GM12878 (cell line): ENCODE measurements around the gene MIF. TPM values are rescaled to one million over a fixed set of nuclear protein-coding genes. Genes with fewer than 3 reads are reported as not detected.

Source experiments
- ATAC-seq: fragments of 200-7000 bp; cut with Tn5 transposase; 3 replicates; pipeline ENCODE4 v1.9.1; 2020; ENCODE audit warnings: mild to moderate bottlenecking, moderate library complexity
- BruUV-seq: library from RNA; stranded (reverse); fragments of 400-500 nt; replicated peaks from 2 replicates; lab custom pipeline; 2021; lab: Mats Ljungman, UMichigan
- CTCF ChIA-PET: fragments of 300-600 bp; sonication (Branson Sonifier 250); formaldehyde crosslinking; extraction: SDS; loops from one replicate; lab custom pipeline; 2021; ENCODE audit warnings: inconsistent platforms; lab: Yijun Ruan, JAX
- POLR2A ChIA-PET: fragments of 350-600 bp; formaldehyde crosslinking; extraction: SDS; loops from one replicate; lab custom pipeline; 2021; ENCODE audit warnings: inconsistent platforms; lab: Charles Lee
- RAD21 ChIA-PET: fragments of 300-600 bp; sonication (Branson Sonifier 250); formaldehyde crosslinking; loops from one replicate; lab custom pipeline; 2023; ENCODE audit warnings: antibody characterized with exemption; ENCODE audit not compliant: unreplicated experiment; lab: Charles Lee
- SMC1A ChIA-PET: fragments of 300-600 bp; sonication (Branson Sonifier 250); formaldehyde crosslinking; loops from one replicate; lab custom pipeline; 2023; ENCODE audit not compliant: unreplicated experiment, uncharacterized antibody; lab: Charles Lee
- DNase-seq: peaks from one replicate; pipeline ENCODE4 v3.0.0-alpha.2; 2011; ENCODE audit warnings: low read depth, low spot score
- FAIRE-seq: peaks from 3 replicates; lab custom pipeline; 2011; peaks lifted over from hg19 to GRCh38; lab: Jason Lieb, UNC
- H2AFZ ChIP-seq: 2 replicates; pipeline ENCODE4 v1.6.0; 2011; ENCODE audit warnings: low read depth, low read length, control low read depth; ENCODE audit not compliant: control insufficient read depth
- H3K27ac ChIP-seq: 2 replicates; pipeline ENCODE4 v1.5.1; 2011; ENCODE audit warnings: control low read depth; ENCODE audit not compliant: control insufficient read depth, insufficient read depth
- H3K27me3 ChIP-seq, 2 experiments: replicated peaks in 1 of 2; 2 replicates each; pipeline versions ENCODE4 v1.6.0 to v1.6.1; 2011; ENCODE audit warnings: low read length in 1 of 2; ENCODE audit not compliant: control insufficient read depth in 2 of 2, insufficient read depth in 2 of 2
- H3K36me3 ChIP-seq, 2 experiments: 2 replicates each; pipeline ENCODE4 v1.5.1; 2011; ENCODE audit warnings: low read length in 1 of 2; ENCODE audit not compliant: control insufficient read depth in 2 of 2, insufficient read depth in 2 of 2
- H3K4me1 ChIP-seq: 2 replicates; pipeline ENCODE4 v1.6.1; 2011; ENCODE audit warnings: mild to moderate bottlenecking, low read length, moderate library complexity, mixed read lengths; ENCODE audit not compliant: control insufficient read depth, insufficient read depth
- H3K4me2 ChIP-seq: 2 replicates; pipeline ENCODE4 v1.6.0; 2011; ENCODE audit warnings: control low read depth; ENCODE audit not compliant: control insufficient read depth, insufficient read depth
- H3K4me3 ChIP-seq: fragments of 200-600 bp; sonication (generic); 2 replicates; pipeline ENCODE4 v1.5.1; 2016
- H3K79me2 ChIP-seq: 2 replicates; pipeline ENCODE4 v1.6.0; 2011; ENCODE audit warnings: low read length; ENCODE audit not compliant: control insufficient read depth, insufficient read depth
- H3K9ac ChIP-seq: 2 replicates; pipeline ENCODE4 v1.8.0; 2011; ENCODE audit warnings: low read length, control low read depth, mixed read lengths; ENCODE audit not compliant: control insufficient read depth, insufficient read depth
- H3K9me3 ChIP-seq: replicated peaks from 3 replicates; pipeline ENCODE4 v1.5.1; 2011; ENCODE audit warnings: mild to moderate bottlenecking, low read length; ENCODE audit not compliant: control insufficient read depth, insufficient read depth
- H4K20me1 ChIP-seq: 2 replicates; pipeline ENCODE4 v1.6.0; 2011; ENCODE audit not compliant: control insufficient read depth, insufficient read depth
- BMI1 ChIP-seq: fragments of 450-650 bp; IDR thresholded peaks from 2 replicates; pipeline ENCODE4 v1.6.1; 2016; ENCODE audit warnings: mild to moderate bottlenecking, moderate library complexity, borderline replicate concordance
- IRF4 ChIP-seq: IDR thresholded peaks from 2 replicates; pipeline ENCODE4 v1.6.1; 2011; ENCODE audit warnings: low read depth, low read length
- MEF2B ChIP-seq: fragments of 450-650 bp; IDR thresholded peaks from 2 replicates; pipeline ENCODE4 v1.6.1; 2018; ENCODE audit warnings: mild to moderate bottlenecking, moderate library complexity; ENCODE audit not compliant: partially characterized antibody, poor library complexity, severe bottlenecking
- POLR2A ChIP-seq: IDR thresholded peaks from 2 replicates; pipeline ENCODE4 v1.6.1; 2011; ENCODE audit warnings: low read depth, mild to moderate bottlenecking, low read length
- POLR2AphosphoS5 ChIP-seq: IDR thresholded peaks from 2 replicates; pipeline ENCODE4 v1.6.1; 2011; ENCODE audit warnings: mild to moderate bottlenecking, low read length, inconsistent platforms
- WGBS: methylation state at CpG from one replicate; pipeline ENCODE4 v1.1.6; 2016; ENCODE audit warnings: low lambda C conversion rate; ENCODE audit not compliant: insufficient replicate concordance, insufficient coverage; ENCODE audit errors: missing lambda C conversion rate; 5-methylcytosine and 5-hydroxymethylcytosine counted together
- in situ Hi-C: fragments of 300-500 bp; cut with MboI; formaldehyde crosslinking; loops from 9 replicates; pipeline ENCODE4 v1.14.3; 2018; ENCODE audit warnings: mixed read lengths
- intact Hi-C: fragments of 100-400 bp; cut with micrococcal nuclease; formaldehyde crosslinking; loops from one replicate; pipeline ENCODE4 v1.14.2; 2022; ENCODE audit not compliant: unreplicated experiment
- polyA plus RNA-seq, 11 experiments: library from polyadenylated mRNA; depleted of rRNA in 4 of 11; unstranded in 6 of 11; stranded (reverse) in 5 of 11; fragments of >200 nt; fragmentation: Nextera tagmentation in 4 of 11; fragmentation: Illumina TruSeq in 1 of 11; extraction: Ambion mirVana in 4 of 11; extraction: Trizol in 1 of 11; gene quantifications; 1 replicate in 1 of 11; 2 replicates in 10 of 11; pipeline versions ENCODE4 v1.2.1 to v1.2.3, GENCODE V29; 2011 to 2016; ENCODE audit warnings: inconsistent platforms in 2 of 11, missing spikeins in 2 of 11, low read depth in 1 of 11
- total RNA-seq, 4 experiments: library from RNA; depleted of rRNA in 3 of 4; stranded (reverse); fragments of >200 nt in 3 of 4; fragmentation: Illumina TruSeq in 1 of 4; extraction: Trizol in 1 of 4; gene quantifications; 2 replicates each; pipeline versions ENCODE4 v1.2.1 to v1.2.3, GENCODE V29; 2013 to 2021
- TF ChIP-seq, protein P1 (sequence below): fragments of 450-650 bp; formaldehyde crosslinking; IDR thresholded peaks from 2 replicates; pipeline ENCODE4 v1.5.0; 2022; ENCODE audit warnings: mild to moderate bottlenecking, missing genetic modification characterization

The MIF gene
- total and polyA plus RNA-seq, 10 of the 15 experiments (the other 5 are each of a cell fraction or from before 2014, with no cell fraction given): 37.7 to 2,972 (median 766) TPM

DNA sequence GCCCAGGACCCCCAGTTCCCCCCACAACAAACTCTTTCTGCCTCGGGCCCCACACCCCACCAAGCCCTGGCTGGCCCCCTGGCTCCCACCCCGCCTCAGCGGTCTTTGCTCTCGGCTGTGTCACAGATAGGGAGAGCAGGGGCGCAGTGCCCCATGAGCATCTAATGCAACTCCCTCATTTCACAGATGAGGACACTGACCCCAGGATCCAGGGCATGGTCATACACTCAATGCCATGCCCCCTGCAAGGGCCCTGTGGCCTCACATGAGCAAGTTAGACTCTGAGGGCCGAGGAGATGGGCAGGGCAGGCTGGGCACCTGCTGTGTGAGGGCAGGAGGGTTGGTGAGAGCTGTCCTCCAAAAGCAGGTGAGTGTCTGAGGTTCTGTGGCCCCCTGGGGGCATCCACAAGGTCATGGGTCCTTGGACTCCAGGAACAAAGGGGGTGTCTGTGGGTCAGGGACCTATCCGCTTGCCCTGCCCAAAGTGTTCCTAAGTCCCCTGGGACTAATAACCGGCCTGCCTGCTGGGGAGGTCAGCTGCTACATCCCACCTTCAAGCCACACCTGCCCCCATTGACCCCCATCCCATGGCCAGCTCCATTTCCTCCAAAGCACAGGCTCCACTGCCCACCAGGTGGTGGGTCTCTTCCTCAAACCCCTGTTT is 2.5 kb downstream of the MIF start:
- POLR2A ChIA-PET: interaction anchor here (1.1 to 2.0 kb wide), 2 partner anchors 16 to 261 kb away, joined by 3 to 11 read pairs; no protein-coding TSS in a partner anchor
- RAD21 ChIA-PET: interaction anchor here (0.9 kb wide), 1 partner anchor 39 kb away, joined by 4 read pairs; the partner anchor contains the start of gene SLC2A11
- no TSS peak for BruUV-seq
- TF ChIP-seq POLR2A (peak; percentile 35; the same call in 1 of the 2 replicates), IRF4 (no peak), BMI1 (no peak), POLR2AphosphoS5 (peak; percentile 55; the same call in 1 of the 2 replicates), MEF2B (peak; percentile 20)
- TF ChIP-seq, protein P1, sequence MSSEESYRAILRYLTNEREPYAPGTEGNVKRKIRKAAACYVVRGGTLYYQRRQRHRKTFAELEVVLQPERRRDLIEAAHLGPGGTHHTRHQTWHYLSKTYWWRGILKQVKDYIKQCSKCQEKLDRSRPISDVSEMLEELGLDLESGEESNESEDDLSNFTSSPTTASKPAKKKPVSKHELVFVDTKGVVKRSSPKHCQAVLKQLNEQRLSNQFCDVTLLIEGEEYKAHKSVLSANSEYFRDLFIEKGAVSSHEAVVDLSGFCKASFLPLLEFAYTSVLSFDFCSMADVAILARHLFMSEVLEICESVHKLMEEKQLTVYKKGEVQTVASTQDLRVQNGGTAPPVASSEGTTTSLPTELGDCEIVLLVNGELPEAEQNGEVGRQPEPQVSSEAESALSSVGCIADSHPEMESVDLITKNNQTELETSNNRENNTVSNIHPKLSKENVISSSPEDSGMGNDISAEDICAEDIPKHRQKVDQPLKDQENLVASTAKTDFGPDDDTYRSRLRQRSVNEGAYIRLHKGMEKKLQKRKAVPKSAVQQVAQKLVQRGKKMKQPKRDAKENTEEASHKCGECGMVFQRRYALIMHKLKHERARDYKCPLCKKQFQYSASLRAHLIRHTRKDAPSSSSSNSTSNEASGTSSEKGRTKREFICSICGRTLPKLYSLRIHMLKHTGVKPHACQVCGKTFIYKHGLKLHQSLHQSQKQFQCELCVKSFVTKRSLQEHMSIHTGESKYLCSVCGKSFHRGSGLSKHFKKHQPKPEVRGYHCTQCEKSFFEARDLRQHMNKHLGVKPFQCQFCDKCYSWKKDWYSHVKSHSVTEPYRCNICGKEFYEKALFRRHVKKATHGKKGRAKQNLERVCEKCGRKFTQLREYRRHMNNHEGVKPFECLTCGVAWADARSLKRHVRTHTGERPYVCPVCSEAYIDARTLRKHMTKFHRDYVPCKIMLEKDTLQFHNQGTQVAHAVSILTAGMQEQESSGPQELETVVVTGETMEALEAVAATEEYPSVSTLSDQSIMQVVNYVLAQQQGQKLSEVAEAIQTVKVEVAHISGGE (CRISPR knock-in tag): no peak
- FAIRE-seq: no peak
- Histone ChIP-seq H3K4me3 (peak overlapping the region; percentile 98; the same call in 1 of the 2 replicates), H3K27ac (peak overlapping the region; percentile 92; the same call in 1 of the 2 replicates), H3K36me3 (peaks cover 12 to 23% of the 10 kb centered on the region in 2 experiments), H4K20me1 (no peaks in the 10 kb centered on the region), H3K9ac (peak overlapping the region; percentile 89; the same call in 1 of the 2 replicates), H3K4me2 (peak overlapping the region; percentile 83), H3K27me3 (no peaks in the 10 kb centered on the region), H3K4me1 (peaks cover 12% of the 10 kb centered on the region), H3K79me2 (peaks cover 34% of the 10 kb centered on the region), H2AFZ (no peak overlapping the region), H3K9me3 (no peaks in the 10 kb centered on the region)
- intact Hi-C loops (no loop called here), in situ Hi-C loops (no loop called here)
- ATAC-seq: no peak
- WGBS: 84% methylated on average over 8 of the region's 8 CpGs
- CTCF ChIA-PET: interaction anchor here (0.9 kb wide), 1 partner anchor 17 kb away, joined by 4 read pairs; no protein-coding TSS in a partner anchor
- DNase-seq: no peak
- SMC1A ChIA-PET: interaction anchor here (0.6 kb wide), 1 partner anchor 22 kb away, joined by 3 read pairs; no protein-coding TSS in a partner anchor
